B cell (primary cell): Measurements from ENCODE around the gene RNU1-4. TPM values are rescaled to one million over a fixed set of nuclear protein-coding genes. Genes with fewer than 3 reads are reported as not detected.
"Not testable (repeated sequence)": the region's sequence is repeated elsewhere in the genome, so short reads cannot be mapped to it uniquely, and the experiment has no call there.

Source experiments
- ATAC-seq: fragments of 200-7000 bp; cut with Tn5 transposase; one replicate; pipeline ENCODE4 v1.10.0; 2021; ENCODE audit warnings: low read depth, mild to moderate bottlenecking, moderate number of reproducible peaks, moderate library complexity
- CTCF ChIA-PET: fragments of 350-600 bp; sonication (Branson Sonifier 250); formaldehyde crosslinking; loops from one replicate; lab custom pipeline; 2021; ENCODE audit warnings: antibody characterized with exemption, inconsistent platforms; lab: Charles Lee
- POLR2A ChIA-PET: fragments of 350-600 bp; sonication (Branson Sonifier 250); formaldehyde crosslinking; loops from one replicate; lab custom pipeline; 2021; ENCODE audit warnings: antibody characterized with exemption; lab: Charles Lee
- DNase-seq: peaks from one replicate; pipeline ENCODE4 v3.0.0; 2013
- H2AFZ ChIP-seq: 2 replicates; pipeline ENCODE4 v1.6.1; 2012; ENCODE audit warnings: mild to moderate bottlenecking, low read depth, low read length; ENCODE audit not compliant: insufficient read depth, poor library complexity, severe bottlenecking
- H3K27ac ChIP-seq, 2 donors: 1 replicate in 1 of 2; 2 replicates in 1 of 2; pipeline ENCODE4 v1.5.1; 2012 to 2013; ENCODE audit warnings: low read length in 2 of 2, mild to moderate bottlenecking in 2 of 2, moderate library complexity in 1 of 2
- H3K27me3 ChIP-seq, 4 experiments: fragments of 200-600 bp in 1 of 4; sonication (generic) in 1 of 4; replicated peaks in 1 of 4; 1 replicate in 2 of 4; 2 replicates in 2 of 4; pipeline versions ENCODE4 v1.6.1 to v1.7.0; 2013 to 2016; ENCODE audit warnings: low read length in 3 of 4, mild to moderate bottlenecking in 2 of 4, mixed read lengths in 1 of 4, moderate library complexity in 1 of 4; ENCODE audit not compliant: insufficient read depth in 4 of 4, control insufficient read depth in 3 of 4; ENCODE audit errors: control extremely low read depth in 1 of 4
- H3K36me3 ChIP-seq, 2 experiments: replicated peaks in 1 of 2; 1 replicate in 1 of 2; 2 replicates in 1 of 2; pipeline versions ENCODE4 v1.6.1 to v1.7.1; 2013; ENCODE audit warnings: low read length in 1 of 2; ENCODE audit not compliant: insufficient read depth in 2 of 2, control insufficient read depth in 1 of 2; ENCODE audit errors: control extremely low read depth in 1 of 2, extremely low read depth in 1 of 2
- H3K4me1 ChIP-seq, 2 donors: fragments of 200-600 bp in 1 of 2; sonication (generic) in 1 of 2; 1 replicate in 1 of 2; 2 replicates in 1 of 2; pipeline versions ENCODE4 v1.5.1 to v1.6.1; 2013 to 2017; ENCODE audit warnings: low read length in 2 of 2; ENCODE audit not compliant: control insufficient read depth in 2 of 2, insufficient read depth in 2 of 2
- H3K4me2 ChIP-seq: replicated peaks from 2 replicates; pipeline ENCODE3; 2012; ENCODE audit warnings: mild to moderate bottlenecking, low read depth, low read length; ENCODE audit not compliant: poor library complexity, severe bottlenecking
- H3K4me3 ChIP-seq, 5 experiments: fragments of 200-600 bp in 1 of 5; sonication (generic) in 1 of 5; 1 replicate in 3 of 5; 2 replicates in 2 of 5; pipeline versions ENCODE4 v1.5.1 to v1.7.0; 2011 to 2016; ENCODE audit warnings: low read length in 4 of 5, mild to moderate bottlenecking in 4 of 5, low read depth in 2 of 5, control low read depth in 1 of 5, moderate library complexity in 1 of 5; ENCODE audit not compliant: insufficient read depth in 1 of 5; ENCODE audit errors: control extremely low read depth in 1 of 5, extremely low read depth in 1 of 5
- H3K79me2 ChIP-seq: fragments of 200-600 bp; sonication (generic); one replicate; pipeline ENCODE4 v1.6.0; 2016; ENCODE audit warnings: low read length; ENCODE audit not compliant: control insufficient read depth, insufficient read depth
- H3K9ac ChIP-seq: fragments of 200-600 bp; sonication (generic); 2 replicates; pipeline ENCODE4 v1.6.1; 2017; ENCODE audit warnings: mild to moderate bottlenecking, low read length, moderate library complexity
- H3K9me3 ChIP-seq, 3 donors: one replicate each; pipeline versions ENCODE4 v1.6.1 to v1.7.1; 2013; ENCODE audit warnings: low read length in 2 of 3; ENCODE audit not compliant: control insufficient read depth in 2 of 3, insufficient read depth in 1 of 3; ENCODE audit errors: control extremely low read depth in 1 of 3
- H4K20me1 ChIP-seq: 2 replicates; pipeline ENCODE4 v1.6.0; 2012; ENCODE audit warnings: mild to moderate bottlenecking, low read length; ENCODE audit not compliant: insufficient read depth, control insufficient read depth, poor library complexity, severe bottlenecking
- H3K27ac Mint-ChIP-seq: one replicate; pipeline ENCODE4 v1.8.0; 2021; ENCODE audit warnings: mixed read lengths
- H3K27me3 Mint-ChIP-seq: one replicate; pipeline ENCODE4 v1.8.0; 2021; ENCODE audit warnings: mixed read lengths
- H3K4me1 Mint-ChIP-seq: one replicate; pipeline ENCODE4 v1.8.0; 2021; ENCODE audit warnings: mixed read lengths
- H3K4me3 Mint-ChIP-seq: one replicate; pipeline ENCODE4 v1.8.0; 2021; ENCODE audit warnings: mixed read lengths
- H3K9me3 Mint-ChIP-seq: one replicate; pipeline ENCODE4 v1.8.0; 2022; ENCODE audit warnings: mixed read lengths; ENCODE audit not compliant: insufficient read depth
- WGBS: methylation state at CpG from one replicate; pipeline ENCODE4 v1.1.5; 2013; ENCODE audit warnings: missing lambda C conversion rate; ENCODE audit not compliant: insufficient coverage; 5-methylcytosine and 5-hydroxymethylcytosine counted together
- intact Hi-C: fragments of 100-400 bp; cut with micrococcal nuclease; formaldehyde crosslinking; loops from one replicate; pipeline ENCODE4 v1.10.0; 2022
- polyA plus RNA-seq: library from polyadenylated mRNA; depleted of rRNA; stranded (reverse); fragments of >200 nt; gene quantifications from 2 replicates; pipeline ENCODE4 v1.2.3, GENCODE V29; 2012
- total RNA-seq, 2 donors: library from RNA; stranded (reverse); fragments of 120-200 nt in 1 of 2; gene quantifications; 1 replicate in 1 of 2; 2 replicates in 1 of 2; pipeline versions ENCODE4 v1.2.3 to v1.2.4, GENCODE V29; 2013 to 2022

Gene RNU1-4
- total and polyA plus RNA-seq, 2 donors (not counting 1 experiment from before 2014, with no cell fraction given): 4,377 TPM; not detected in 1

- H3K27ac ChIP-seq, H3K9me3 ChIP-seq, H3K9me3 Mint-ChIP-seq, DNase-seq, H3K4me1 Mint-ChIP-seq, H3K27me3 ChIP-seq, H3K27ac Mint-ChIP-seq, H4K20me1 ChIP-seq, H3K9ac ChIP-seq, H3K79me2 ChIP-seq, H2AFZ ChIP-seq, H3K4me3 ChIP-seq, H3K36me3 ChIP-seq, H3K27me3 Mint-ChIP-seq, H3K4me1 ChIP-seq, POLR2A ChIA-PET, intact Hi-C loops: not testable (repeated sequence)
- peak overlapping the region; percentile 48 for H3K4me2 ChIP-seq
- CTCF ChIA-PET: interaction anchor here (1.0 to 2.6 kb wide), 2 partner anchors 15 to 72 kb away, joined by 3 to 11 read pairs; no protein-coding TSS in a partner anchor
- peak overlapping the region; percentile 39 for H3K4me3 Mint-ChIP-seq
- 0% methylated on average over 3 of the region's 79 CpGs for WGBS
- ATAC-seq: peak; percentile 67
These were observed 47.4 kb upstream of the RNU1-4 start for GRCh38 chr1:16692717-16693448.

- WGBS: 16% methylated on average over 5 of the region's 96 CpGs
- H2AFZ ChIP-seq, H3K4me2 ChIP-seq, H3K9ac ChIP-seq, H3K9me3 ChIP-seq, intact Hi-C loops, H3K27me3 Mint-ChIP-seq, H4K20me1 ChIP-seq, H3K27me3 ChIP-seq, H3K79me2 ChIP-seq, H3K27ac ChIP-seq, H3K4me1 Mint-ChIP-seq, DNase-seq, H3K4me1 ChIP-seq, POLR2A ChIA-PET, H3K9me3 Mint-ChIP-seq, H3K36me3 ChIP-seq, H3K4me3 ChIP-seq, H3K27ac Mint-ChIP-seq, H3K4me3 Mint-ChIP-seq, ATAC-seq: not testable (repeated sequence)
- CTCF ChIA-PET: interaction anchor here (1.0 to 2.6 kb wide), 3 partner anchors 10 to 73 kb away, joined by 3 to 11 read pairs (median 5); no protein-coding TSS in a partner anchor
These were observed 46.6 kb upstream of the RNU1-4 start for GRCh38 chr1:16693449-16694307.

- H3K27ac ChIP-seq, H3K4me1 Mint-ChIP-seq, H3K9me3 ChIP-seq, H3K4me1 ChIP-seq, H3K79me2 ChIP-seq, H3K27ac Mint-ChIP-seq, H3K9ac ChIP-seq, H4K20me1 ChIP-seq, H2AFZ ChIP-seq, H3K4me2 ChIP-seq, H3K36me3 ChIP-seq, H3K27me3 ChIP-seq, POLR2A ChIA-PET, H3K4me3 ChIP-seq, intact Hi-C loops, H3K4me3 Mint-ChIP-seq, H3K9me3 Mint-ChIP-seq, H3K27me3 Mint-ChIP-seq, DNase-seq, ATAC-seq: not testable (repeated sequence)
- WGBS: no CpG with 5 or more reads among the region's 16 CpGs
- CTCF ChIA-PET: interaction anchor here (1.0 to 2.6 kb wide), 3 partner anchors 9 to 73 kb away, joined by 3 to 11 read pairs (median 5); no protein-coding TSS in a partner anchor
These were observed 46.0 kb upstream of the RNU1-4 start for GRCh38 chr1:16694308-16694702.
